Measurements from ENCODE around the gene FHDC1. TPM values are rescaled to one million over a fixed set of nuclear protein-coding genes. Genes with fewer than 3 reads are reported as not detected.

The FHDC1 gene
- total RNA-seq, 1 experiment from 2014 or later: 19.9 TPM

DNA sequence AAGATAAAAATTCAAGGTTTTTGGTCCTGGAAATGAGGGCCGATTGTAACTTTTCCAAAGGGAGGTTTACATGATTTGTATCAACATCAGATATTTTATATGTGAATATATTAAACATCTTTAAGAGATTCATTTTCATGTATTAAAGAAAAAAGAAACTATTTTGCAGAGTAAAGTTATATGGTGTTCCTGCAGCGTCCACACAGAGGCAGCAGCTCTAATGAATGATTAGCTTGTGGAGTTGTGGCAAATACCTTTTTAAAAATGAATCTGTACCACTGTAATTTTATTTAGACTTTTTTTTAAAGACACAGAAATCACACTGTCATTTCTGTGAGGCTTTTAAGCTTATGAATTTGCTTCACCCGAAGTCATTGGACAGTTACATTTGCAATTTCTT, 25.6 kb upstream of the FHDC1 start:
- no peak overlapping the region for H2AFZ ChIP-seq (ENCODE audit: low read length)
- TF ChIP-seq, protein P1, sequence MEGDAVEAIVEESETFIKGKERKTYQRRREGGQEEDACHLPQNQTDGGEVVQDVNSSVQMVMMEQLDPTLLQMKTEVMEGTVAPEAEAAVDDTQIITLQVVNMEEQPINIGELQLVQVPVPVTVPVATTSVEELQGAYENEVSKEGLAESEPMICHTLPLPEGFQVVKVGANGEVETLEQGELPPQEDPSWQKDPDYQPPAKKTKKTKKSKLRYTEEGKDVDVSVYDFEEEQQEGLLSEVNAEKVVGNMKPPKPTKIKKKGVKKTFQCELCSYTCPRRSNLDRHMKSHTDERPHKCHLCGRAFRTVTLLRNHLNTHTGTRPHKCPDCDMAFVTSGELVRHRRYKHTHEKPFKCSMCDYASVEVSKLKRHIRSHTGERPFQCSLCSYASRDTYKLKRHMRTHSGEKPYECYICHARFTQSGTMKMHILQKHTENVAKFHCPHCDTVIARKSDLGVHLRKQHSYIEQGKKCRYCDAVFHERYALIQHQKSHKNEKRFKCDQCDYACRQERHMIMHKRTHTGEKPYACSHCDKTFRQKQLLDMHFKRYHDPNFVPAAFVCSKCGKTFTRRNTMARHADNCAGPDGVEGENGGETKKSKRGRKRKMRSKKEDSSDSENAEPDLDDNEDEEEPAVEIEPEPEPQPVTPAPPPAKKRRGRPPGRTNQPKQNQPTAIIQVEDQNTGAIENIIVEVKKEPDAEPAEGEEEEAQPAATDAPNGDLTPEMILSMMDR (conservative IDR thresholded peaks at IDR 0.05): no peak
- no peak overlapping the region for H3K14ac ChIP-seq (ENCODE audit: insufficient read depth, low read length)
- no peak overlapping the region for H2BK120ac ChIP-seq (ENCODE audit: low read depth, low read length, poor library complexity, severe bottlenecking)
- no peaks in the 10 kb centered on the region for H4K20me1 ChIP-seq (ENCODE audit: control insufficient read depth, insufficient read depth, insufficient read length)
- Mint-ChIP-seq H3K9me3 (no peaks in the 10 kb centered on the region), H3K4me3 (no peak overlapping the region), H3K27ac (no peak overlapping the region), H3K27me3 (ENCODE audit: low read depth) (no peaks in the 10 kb centered on the region), H3K36me3 (ENCODE audit: insufficient read depth in 1 of 3, low read depth in 3 of 3) (peaks cover 6 to 10% (median 8%) of the 10 kb centered on the region in 3 experiments; a peak in 5 of 7 replicates), H3K4me1 (no peaks in the 10 kb centered on the region)
- no peaks in the 10 kb centered on the region for H3K9me3 ChIP-seq (ENCODE audit: control insufficient read depth, low read depth, low read length)
- H3K27me3 ChIP-seq (ENCODE audit: insufficient read depth, low read length): no peaks in the 10 kb centered on the region
- no peak overlapping the region for H3K56ac ChIP-seq (ENCODE audit: insufficient read length, low read depth, low read length)
- no peak overlapping the region for H2AK5ac ChIP-seq (ENCODE audit: insufficient read length, low read length)
- WGBS (ENCODE audit: extremely low coverage, insufficient read length, low lambda C conversion rate): no CpG with 5 or more reads among the region's 3 CpGs
- H2BK5ac ChIP-seq (ENCODE audit: insufficient read length, low read length): no peak overlapping the region
- no peaks in the 10 kb centered on the region for H3K79me1 ChIP-seq (ENCODE audit: insufficient read depth, low read depth, low read length, poor library complexity, severe bottlenecking)
- H3K4me1 ChIP-seq (ENCODE audit: insufficient read depth, low read length): no peaks in the 10 kb centered on the region
- H3K23ac ChIP-seq (ENCODE audit: insufficient read length, low read depth, low read length): no peak overlapping the region
- no peaks in the 10 kb centered on the region for H3K23me2 ChIP-seq (ENCODE audit: insufficient read length, low read depth, low read length, poor library complexity, severe bottlenecking)
- H4K5ac ChIP-seq (ENCODE audit: insufficient read length, low read depth, low read length): no peak overlapping the region
- no peak overlapping the region for H3T11ph ChIP-seq (ENCODE audit: low read length)
- no peak overlapping the region for H2BK20ac ChIP-seq (ENCODE audit: low read depth, low read length, poor library complexity, severe bottlenecking)
- DNase-seq: no peak
- no peak overlapping the region for H3K4me2 ChIP-seq (ENCODE audit: insufficient read depth, insufficient read length, low read length)
- no peak overlapping the region for H3K9ac ChIP-seq (ENCODE audit: extremely low read depth, insufficient read length, low read length)
- H4K91ac ChIP-seq (ENCODE audit: insufficient read length, low read depth, low read length): no peak overlapping the region
- H2BK12ac ChIP-seq (ENCODE audit: insufficient read length, low read depth, low read length): no peak overlapping the region
- H2BK15ac ChIP-seq (ENCODE audit: low read depth, low read length): no peak overlapping the region
- H3K4ac ChIP-seq (ENCODE audit: low read depth, low read length): no peak overlapping the region
- H3K79me2 ChIP-seq (ENCODE audit: insufficient read depth, low read length): no peaks in the 10 kb centered on the region
- H3K27ac ChIP-seq (ENCODE audit: insufficient read length, low read depth, low read length): no peak overlapping the region
- H3K18ac ChIP-seq (ENCODE audit: insufficient read length, low read depth, low read length): no peak overlapping the region
- H4K8ac ChIP-seq (replicated peaks; ENCODE audit: insufficient read length, low read depth, low read length): no peak overlapping the region

Data from H9 (cell line).